ENCODE data around the gene SNX24.

SNX24 gene

GRCh38 chr5:122864842-122865241 lies 19.4 kb downstream of the SNX24 start (continued):
- TF ChIP-seq ZNF37A (tag by site-specific recombination; IDR thresholded peaks at IDR 0.05) (no peak), ZNF692 (tag by site-specific recombination; IDR thresholded peaks at IDR 0.05) (no peak), ZNF416 (tag by site-specific recombination; IDR thresholded peaks at IDR 0.05) (no peak), TCF7L2 (IDR thresholded peaks at IDR 0.05; ENCODE audit: borderline replicate concordance, low read depth, low read length) (no peak)

GRCh38 chr5:122870219-122870856 lies 24.9 kb downstream of the SNX24 start:
- Histone ChIP-seq H3K4me3 (ENCODE audit: low read depth, low read length) (no peak overlapping the region), H3K9me3 (ENCODE audit: control insufficient read depth, insufficient read depth, low read depth, low read length) (no peaks in the 10 kb centered on the region), H3K4me1 (ENCODE audit: control insufficient read depth, insufficient read depth, low read length) (peaks cover 5% of the 10 kb centered on the region; the same call in 1 of the 2 replicates), H3K27ac (ENCODE audit: extremely low read depth, low read depth, low read length) (no peak overlapping the region), H3K36me3 (ENCODE audit: control insufficient read depth in 2 of 2, insufficient read depth in 1 of 2, low read length in 2 of 2) (no peaks in the 10 kb centered on the region)
- ChIA-PET CTCF (no interaction called here), POLR2A (no interaction called here)
- TF ChIP-seq ZNF211 (tag by site-specific recombination; IDR thresholded peaks at IDR 0.05; ENCODE audit: low read depth): no peak
- TF ChIP-seq WT1 (tag by site-specific recombination; IDR thresholded peaks at IDR 0.05): no peak
- no peak for TF ChIP-seq ZBTB44 (tag by site-specific recombination; IDR thresholded peaks at IDR 0.05)
- no peak for TF ChIP-seq YY2 (tag by site-specific recombination; IDR thresholded peaks at IDR 0.05)
- TF ChIP-seq ZNF623 (tag by site-specific recombination; IDR thresholded peaks at IDR 0.05): no peak
- TF ChIP-seq BCL11B (tag by site-specific recombination; IDR thresholded peaks at IDR 0.05; ENCODE audit: low read depth): no peak
- no peak for TF ChIP-seq ZNF654 (tag by site-specific recombination; IDR thresholded peaks at IDR 0.05; ENCODE audit: low read depth)
- TF ChIP-seq ZNF174 (tag by site-specific recombination; IDR thresholded peaks at IDR 0.05): no peak
- no peak for TF ChIP-seq ZIC2 (tag by site-specific recombination; IDR thresholded peaks at IDR 0.05)
- no peak for TF ChIP-seq ZNF585B (tag by site-specific recombination; IDR thresholded peaks at IDR 0.05)
- TF ChIP-seq KLF9 (tag by site-specific recombination; IDR thresholded peaks at IDR 0.05; ENCODE audit: low read depth): no peak
- TF ChIP-seq ZNF747 (tag by site-specific recombination; IDR thresholded peaks at IDR 0.05): no peak
- TF ChIP-seq ZNF677 (tag by site-specific recombination; IDR thresholded peaks at IDR 0.05): no peak
- TF ChIP-seq ZNF280C (tag by site-specific recombination; IDR thresholded peaks at IDR 0.05): no peak
- TF ChIP-seq ZNF843 (tag by site-specific recombination; IDR thresholded peaks at IDR 0.05): no peak
- no peak for TF ChIP-seq ZBTB17 (tag by site-specific recombination; IDR thresholded peaks at IDR 0.05)

GRCh38 chr5:122871661-122872060 lies 26.2 kb downstream of the SNX24 start:
- Histone ChIP-seq H3K27ac (ENCODE audit: extremely low read depth, low read depth, low read length) (no peak overlapping the region), H3K4me1 (ENCODE audit: control insufficient read depth, insufficient read depth, low read length) (peaks cover 5% of the 10 kb centered on the region; the same call in 1 of the 2 replicates), H3K36me3 (ENCODE audit: control insufficient read depth in 2 of 2, insufficient read depth in 1 of 2, low read length in 2 of 2) (no peaks in the 10 kb centered on the region), H3K4me3 (ENCODE audit: low read depth, low read length) (no peak overlapping the region), H3K9me3 (ENCODE audit: control insufficient read depth, insufficient read depth, low read depth, low read length) (no peaks in the 10 kb centered on the region)
- ChIA-PET CTCF (interaction anchor here (0.6 kb wide), 1 partner anchor 401 kb away, joined by 4 read pairs; no protein-coding TSS in a partner anchor), POLR2A (no interaction called here)
- no peak for TF ChIP-seq ZNF449 (tag by site-specific recombination; IDR thresholded peaks at IDR 0.05)
- no peak for TF ChIP-seq ZNF560 (tag by site-specific recombination; IDR thresholded peaks at IDR 0.05; ENCODE audit: borderline replicate concordance)
- no peak for TF ChIP-seq ZNF202 (tag by site-specific recombination; IDR thresholded peaks at IDR 0.05; ENCODE audit: borderline replicate concordance)
- no peak for TF ChIP-seq ZFP41 (tag by site-specific recombination; IDR thresholded peaks at IDR 0.05; ENCODE audit: borderline replicate concordance)

All from HEK293 (cell line).